IMR-90 (cell line): ENCODE measurements around the gene TMEM95. TPM values are rescaled to one million over a fixed set of nuclear protein-coding genes. Genes with fewer than 3 reads are reported as not detected.

ENCODE experiments used
- CEBPB ChIP-seq: IDR thresholded peaks from 2 replicates; pipeline ENCODE4 v1.6.1; 2012; ENCODE audit warnings: low read depth, low read length, improper control_type of control experiment
- ELK1 ChIP-seq: fragments of 150-350 bp; IDR thresholded peaks from 2 replicates; pipeline ENCODE4 v1.6.1; 2016; ENCODE audit warnings: low read depth, mild to moderate bottlenecking, low read length, moderate library complexity, borderline replicate concordance
- polyA plus RNA-seq, 3 experiments: library from polyadenylated mRNA; depleted of rRNA; stranded (reverse); fragments of >200 nt; gene quantifications; 2 replicates each; pipeline ENCODE4 v1.2.3, GENCODE V29; 2012; ENCODE audit warnings: low replicate concordance in 1 of 3
- total RNA-seq: library from RNA; depleted of rRNA; stranded (reverse); fragments of >200 nt; gene quantifications from 2 replicates; pipeline ENCODE4 v1.2.3, GENCODE V29; 2012

Gene TMEM95
- total and polyA plus RNA-seq, 2 of the 4 experiments (the other 2 are of a cell fraction) = not detected

- no peak for TF ChIP-seq ELK1
- TF ChIP-seq CEBPB = peak; percentile 97
Observed at GRCh38 chr17:7306911-7307685, 47.9 kb upstream of the TMEM95 start, which contains the start of gene EIF5A (continued).
